ENCODE results near the gene KIF20B.

Gene KIF20B, protein sequence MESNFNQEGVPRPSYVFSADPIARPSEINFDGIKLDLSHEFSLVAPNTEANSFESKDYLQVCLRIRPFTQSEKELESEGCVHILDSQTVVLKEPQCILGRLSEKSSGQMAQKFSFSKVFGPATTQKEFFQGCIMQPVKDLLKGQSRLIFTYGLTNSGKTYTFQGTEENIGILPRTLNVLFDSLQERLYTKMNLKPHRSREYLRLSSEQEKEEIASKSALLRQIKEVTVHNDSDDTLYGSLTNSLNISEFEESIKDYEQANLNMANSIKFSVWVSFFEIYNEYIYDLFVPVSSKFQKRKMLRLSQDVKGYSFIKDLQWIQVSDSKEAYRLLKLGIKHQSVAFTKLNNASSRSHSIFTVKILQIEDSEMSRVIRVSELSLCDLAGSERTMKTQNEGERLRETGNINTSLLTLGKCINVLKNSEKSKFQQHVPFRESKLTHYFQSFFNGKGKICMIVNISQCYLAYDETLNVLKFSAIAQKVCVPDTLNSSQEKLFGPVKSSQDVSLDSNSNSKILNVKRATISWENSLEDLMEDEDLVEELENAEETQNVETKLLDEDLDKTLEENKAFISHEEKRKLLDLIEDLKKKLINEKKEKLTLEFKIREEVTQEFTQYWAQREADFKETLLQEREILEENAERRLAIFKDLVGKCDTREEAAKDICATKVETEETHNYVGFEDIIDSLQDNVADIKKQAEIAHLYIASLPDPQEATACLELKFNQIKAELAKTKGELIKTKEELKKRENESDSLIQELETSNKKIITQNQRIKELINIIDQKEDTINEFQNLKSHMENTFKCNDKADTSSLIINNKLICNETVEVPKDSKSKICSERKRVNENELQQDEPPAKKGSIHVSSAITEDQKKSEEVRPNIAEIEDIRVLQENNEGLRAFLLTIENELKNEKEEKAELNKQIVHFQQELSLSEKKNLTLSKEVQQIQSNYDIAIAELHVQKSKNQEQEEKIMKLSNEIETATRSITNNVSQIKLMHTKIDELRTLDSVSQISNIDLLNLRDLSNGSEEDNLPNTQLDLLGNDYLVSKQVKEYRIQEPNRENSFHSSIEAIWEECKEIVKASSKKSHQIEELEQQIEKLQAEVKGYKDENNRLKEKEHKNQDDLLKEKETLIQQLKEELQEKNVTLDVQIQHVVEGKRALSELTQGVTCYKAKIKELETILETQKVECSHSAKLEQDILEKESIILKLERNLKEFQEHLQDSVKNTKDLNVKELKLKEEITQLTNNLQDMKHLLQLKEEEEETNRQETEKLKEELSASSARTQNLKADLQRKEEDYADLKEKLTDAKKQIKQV (N-terminal part only)

DNA sequence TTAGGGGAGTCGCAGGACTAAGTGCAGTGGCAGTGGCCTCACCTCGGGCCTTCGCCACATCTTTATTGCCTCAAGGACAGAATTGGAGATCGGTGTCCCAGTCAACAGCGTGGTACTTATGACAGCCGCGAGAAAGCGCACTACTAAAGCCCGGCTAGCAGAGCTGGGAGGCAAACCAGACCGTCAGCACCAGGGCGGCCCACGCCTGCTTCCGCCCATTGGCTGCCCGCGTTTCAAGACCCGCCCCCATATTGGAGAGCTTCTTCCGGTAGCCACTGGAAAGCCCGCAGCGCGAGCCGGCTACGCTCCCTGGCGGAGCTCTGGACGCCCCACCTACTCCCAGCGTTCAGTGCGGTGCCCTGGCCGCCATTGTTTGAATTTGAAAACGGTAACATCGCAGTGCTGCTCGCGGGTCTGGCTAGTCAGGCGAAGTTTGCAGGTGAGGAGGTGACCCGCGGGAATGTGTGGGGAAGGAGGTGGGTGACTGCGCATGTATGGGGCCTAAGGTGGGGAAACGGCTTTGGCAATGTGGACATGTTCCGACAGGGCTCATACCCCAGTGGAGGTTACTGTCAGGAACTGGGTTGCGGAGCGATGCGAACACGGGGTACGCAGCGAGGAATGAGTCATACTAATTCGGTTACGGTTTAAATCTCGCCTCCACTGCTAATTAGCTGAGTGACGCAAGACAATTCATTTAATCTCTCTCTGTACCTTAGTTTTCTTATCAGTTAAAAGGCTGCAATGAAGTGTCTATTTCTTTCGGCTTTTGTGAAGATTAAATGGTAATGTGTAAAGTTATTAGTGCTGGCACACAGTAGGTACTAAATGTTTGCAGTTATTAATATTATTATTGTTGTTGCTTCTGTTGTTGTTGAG, at the start of gene KIF20B:
TSS of gene KIF20B (plus strand) at position 349 of the 879 bp plus-strand sequence. CDS start 3,705 bp downstream, outside the sequence.
- DNase-seq (ENCODE audit: low read depth): peak; percentile 87

- DNase-seq (ENCODE audit: low read depth): no peak
Measured at GRCh38 chr10:89651916-89652573, 49.3 kb upstream of the KIF20B start.

DNA sequence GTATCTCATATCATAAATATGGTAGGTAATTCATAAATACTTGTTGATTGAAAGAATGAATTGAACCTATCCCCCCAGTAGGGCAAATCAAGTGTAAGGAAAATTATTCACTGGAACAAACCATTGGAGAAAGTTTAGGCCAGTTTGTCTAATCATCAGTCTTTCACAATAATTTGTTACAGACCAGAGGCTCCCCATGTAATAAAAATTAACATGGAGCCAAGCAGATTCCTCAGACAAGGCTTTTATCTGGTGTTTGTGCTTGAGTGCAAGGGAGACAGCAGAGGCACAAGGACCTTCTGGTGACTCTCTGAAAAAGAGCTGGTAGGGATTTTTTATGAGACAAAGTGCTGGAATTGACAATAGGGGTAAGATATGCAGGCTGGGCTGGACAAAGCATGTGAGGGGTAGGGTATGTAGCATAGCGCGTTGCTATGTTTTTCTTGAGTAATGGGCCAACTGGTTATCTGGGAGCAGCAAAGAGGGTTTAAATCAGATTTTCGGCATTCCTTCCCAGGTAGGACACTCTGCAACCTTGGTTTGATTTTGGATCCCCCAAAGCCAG, 48.5 kb upstream of the KIF20B start:
- DNase-seq (ENCODE audit: low read depth): no peak

- DNase-seq (ENCODE audit: low read depth): no peak
Measured at GRCh38 chr10:89653410-89653869, 48.0 kb upstream of the KIF20B start.

DNA sequence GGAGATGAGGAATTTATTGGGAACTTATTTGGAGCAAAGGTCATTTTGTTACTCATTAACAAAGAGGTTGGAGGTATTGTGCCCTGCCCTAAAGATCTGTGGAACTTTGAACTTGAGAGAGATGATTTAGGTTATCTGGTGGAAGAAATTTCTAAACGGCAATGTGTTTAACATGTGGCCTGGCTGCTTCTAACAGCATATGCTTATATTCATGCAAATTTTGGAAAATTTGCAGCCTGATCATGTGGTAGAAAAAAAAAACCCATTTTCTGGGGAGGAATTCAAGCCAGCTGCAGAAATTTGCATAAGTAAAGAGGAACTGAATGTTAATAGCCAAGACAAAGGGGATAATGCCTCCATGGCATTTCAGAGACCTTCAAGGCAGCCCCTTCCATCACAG, 45.7 kb upstream of the KIF20B start:
- no peak for DNase-seq (ENCODE audit: low read depth)

DNA sequence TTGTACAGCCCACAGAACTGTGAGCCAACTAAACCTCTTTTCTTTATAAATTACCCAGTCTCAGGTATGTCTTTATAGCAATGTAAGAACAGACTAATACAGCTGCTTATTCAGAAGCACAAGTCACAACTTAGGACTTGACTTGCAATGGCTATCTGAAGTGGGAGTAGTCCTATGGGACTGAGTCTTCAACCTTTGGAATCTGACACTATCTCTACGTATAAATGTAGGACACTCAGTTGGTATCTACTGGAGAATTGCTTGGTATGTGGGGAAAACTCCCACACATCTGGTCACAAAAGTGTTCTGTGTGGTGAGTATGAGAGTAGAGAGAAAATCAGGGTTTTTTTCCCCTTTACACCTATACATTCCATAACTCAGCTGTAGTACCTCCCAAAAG, 44.1 kb upstream of the KIF20B start:
- DNase-seq (ENCODE audit: low read depth): no peak

GRCh38 chr10:89659143-89660131, 42.0 kb upstream of the KIF20B start:
- no peak for DNase-seq (ENCODE audit: low read depth)

GRCh38 chr10:89662596-89662995, 38.8 kb upstream of the KIF20B start:
- no peak for DNase-seq (ENCODE audit: low read depth)

DNA sequence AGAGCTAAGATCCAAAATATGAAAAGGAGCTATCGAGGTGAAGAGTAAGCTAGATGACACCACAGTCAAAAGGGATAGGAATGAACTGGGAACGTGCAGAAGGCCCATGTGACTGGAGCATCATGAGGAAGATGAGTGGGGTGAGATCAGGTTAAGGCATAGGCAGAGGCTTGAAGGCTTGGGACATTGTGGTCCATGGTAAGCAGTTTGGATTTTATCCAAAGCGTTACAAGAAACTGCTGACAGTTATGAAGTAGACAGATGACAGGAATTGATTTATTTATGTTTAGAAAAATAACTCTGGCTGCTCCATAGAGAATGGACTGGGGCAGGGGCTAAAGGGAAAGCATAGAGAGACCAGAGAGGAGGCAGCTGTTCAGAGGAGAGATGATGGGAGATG, 38.2 kb upstream of the KIF20B start:
- DNase-seq (ENCODE audit: low read depth): no peak

GRCh38 chr10:89664203-89664602, 37.2 kb upstream of the KIF20B start:
- DNase-seq (ENCODE audit: low read depth): no peak

- no peak for DNase-seq (ENCODE audit: low read depth)
Measured at GRCh38 chr10:89665302-89665701, 36.1 kb upstream of the KIF20B start.

GRCh38 chr10:89666138-89666537, 35.3 kb upstream of the KIF20B start:
- DNase-seq (ENCODE audit: low read depth): no peak

GRCh38 chr10:89668386-89669071, 32.9 kb upstream of the KIF20B start:
- DNase-seq (ENCODE audit: low read depth): no peak

DNA sequence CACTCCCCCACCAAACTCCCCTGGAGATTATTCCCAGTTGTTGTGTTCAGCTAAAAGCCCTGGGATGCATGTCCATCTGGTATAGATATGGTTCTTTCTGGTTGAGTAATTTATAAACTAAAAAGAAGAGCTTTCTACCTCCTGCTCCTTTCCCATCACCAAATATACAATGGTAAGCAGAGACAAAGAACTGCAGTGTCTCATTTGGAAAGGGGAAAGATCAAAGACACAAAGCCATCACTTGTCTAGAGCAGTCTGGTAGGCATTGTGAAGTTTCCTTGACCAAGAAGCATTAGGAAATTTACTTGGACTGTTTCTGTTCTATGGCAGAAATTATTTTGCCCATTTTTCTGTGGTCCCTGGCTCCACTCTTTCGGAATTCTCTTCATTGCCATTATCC, 31.4 kb upstream of the KIF20B start:
- no peak for DNase-seq (ENCODE audit: low read depth)

DNA sequence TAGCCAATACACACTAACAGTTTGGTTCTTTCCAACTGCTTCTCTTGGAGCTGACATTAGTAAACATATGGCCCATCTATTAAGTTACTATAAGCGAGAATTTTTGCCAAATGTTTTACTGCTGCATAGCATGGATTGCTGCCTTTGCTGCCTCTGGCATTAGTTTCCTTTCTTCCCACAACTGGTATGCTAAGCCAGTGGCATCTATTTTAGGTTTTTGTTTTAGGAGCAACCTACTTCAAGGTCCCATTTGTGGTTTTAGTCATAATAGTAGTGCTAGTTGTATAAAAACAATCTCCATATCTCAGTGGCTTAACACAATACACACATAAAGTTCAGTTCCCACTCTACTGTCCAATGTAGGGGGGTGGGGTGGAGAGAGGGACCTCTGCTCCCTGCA, 30.5 kb upstream of the KIF20B start:
- no peak for DNase-seq (ENCODE audit: low read depth)

DNA sequence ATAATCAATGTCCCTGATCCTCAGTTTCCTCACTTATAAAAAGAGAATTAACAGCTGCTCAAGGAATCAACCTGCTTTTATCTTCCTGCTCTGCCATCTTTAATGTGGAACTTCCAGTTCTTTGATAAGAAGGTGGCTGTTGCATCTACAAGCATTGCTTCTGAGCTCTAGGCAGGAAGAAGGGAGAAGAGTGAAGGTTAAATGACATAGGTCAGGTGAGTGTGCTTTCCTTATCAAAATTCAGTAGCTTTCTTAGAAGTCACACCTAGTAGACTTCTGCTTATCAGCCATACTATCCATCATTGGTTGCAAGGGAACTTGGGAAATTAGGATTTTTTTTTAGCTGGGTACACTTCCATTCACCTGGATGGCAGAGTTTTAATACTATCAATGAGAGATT, 24.0 kb upstream of the KIF20B start:
- no peak for DNase-seq (ENCODE audit: low read depth)

DNA sequence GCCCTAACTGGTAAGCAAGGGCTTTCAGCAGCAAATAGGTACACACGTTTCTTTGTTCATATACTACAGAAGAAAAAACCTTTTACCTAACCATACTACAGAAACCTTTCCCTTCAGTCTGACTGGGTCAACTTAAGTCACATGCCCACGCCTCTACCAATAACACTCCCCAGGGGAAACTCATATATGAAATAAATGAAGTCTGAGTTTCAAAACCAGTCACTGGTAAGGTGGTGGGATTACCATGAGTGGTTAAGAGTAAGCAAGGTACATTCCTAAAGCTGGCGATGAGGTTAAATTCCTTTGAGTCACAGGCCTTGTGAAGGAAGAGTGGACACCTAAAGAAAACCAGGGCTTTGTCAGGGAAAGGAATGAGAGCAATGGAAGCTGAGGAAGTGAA, 21.4 kb upstream of the KIF20B start:
- DNase-seq (ENCODE audit: low read depth): no peak

GRCh38 chr10:89683883-89684282, 17.5 kb upstream of the KIF20B start:
- no peak for DNase-seq (ENCODE audit: low read depth)
